Measurements from ENCODE around the gene PLEKHF1. TPM values are rescaled to one million over a fixed set of nuclear protein-coding genes. Genes with fewer than 3 reads are reported as not detected.

Gene PLEKHF1
- total and polyA plus RNA-seq, 2 donors (not counting 1 experiment from before 2014, with no cell fraction given) = 5.5 to 9.8 TPM

DNA sequence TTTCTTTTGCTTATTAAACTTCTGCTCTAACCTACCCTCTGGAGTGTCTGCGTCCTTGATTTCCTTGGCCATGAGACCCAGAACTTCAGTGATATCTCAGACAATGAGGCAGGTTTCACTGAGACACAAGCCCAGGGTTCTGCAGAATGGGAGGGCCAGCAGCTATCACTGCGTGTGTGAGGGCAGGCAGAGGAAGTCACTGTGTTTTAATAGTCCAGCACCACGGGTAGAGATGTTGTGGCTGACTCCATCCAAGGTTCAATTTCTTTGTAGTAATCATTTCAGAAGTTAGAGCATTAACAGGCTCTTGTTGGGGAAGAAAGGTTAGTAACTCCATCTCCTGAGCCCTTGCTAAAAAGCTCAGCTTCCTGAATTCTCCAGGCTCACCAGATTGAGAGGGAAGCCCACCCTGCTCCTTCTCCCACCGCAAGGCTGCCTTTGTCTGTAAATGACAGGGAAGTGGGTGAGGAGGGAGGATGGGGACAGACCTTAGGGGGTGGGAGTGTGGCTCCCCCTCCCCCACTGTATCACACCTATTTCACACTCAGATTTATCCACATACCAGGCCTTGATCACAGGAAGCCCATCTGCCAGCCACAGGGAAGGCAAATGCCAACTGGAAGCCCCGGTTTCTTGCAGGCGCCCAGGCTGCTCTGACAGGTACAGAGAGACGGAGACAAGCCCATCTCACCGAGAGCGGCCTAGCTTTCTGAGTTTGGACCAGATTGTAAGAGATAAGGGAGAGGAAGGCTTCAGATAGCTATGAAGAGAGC, 47.7 kb downstream of the PLEKHF1 start:
- H3K27me3 Mint-ChIP-seq = no peaks in the 10 kb centered on the region
- H3K4me1 Mint-ChIP-seq = peaks cover 60% of the 10 kb centered on the region
- no peak for TF ChIP-seq EZH2 (IDR thresholded peaks at IDR 0.05; ENCODE audit: borderline replicate concordance, insufficient read depth, low read depth, low read length, poor library complexity, severe bottlenecking)
- TF ChIP-seq, protein P1, sequence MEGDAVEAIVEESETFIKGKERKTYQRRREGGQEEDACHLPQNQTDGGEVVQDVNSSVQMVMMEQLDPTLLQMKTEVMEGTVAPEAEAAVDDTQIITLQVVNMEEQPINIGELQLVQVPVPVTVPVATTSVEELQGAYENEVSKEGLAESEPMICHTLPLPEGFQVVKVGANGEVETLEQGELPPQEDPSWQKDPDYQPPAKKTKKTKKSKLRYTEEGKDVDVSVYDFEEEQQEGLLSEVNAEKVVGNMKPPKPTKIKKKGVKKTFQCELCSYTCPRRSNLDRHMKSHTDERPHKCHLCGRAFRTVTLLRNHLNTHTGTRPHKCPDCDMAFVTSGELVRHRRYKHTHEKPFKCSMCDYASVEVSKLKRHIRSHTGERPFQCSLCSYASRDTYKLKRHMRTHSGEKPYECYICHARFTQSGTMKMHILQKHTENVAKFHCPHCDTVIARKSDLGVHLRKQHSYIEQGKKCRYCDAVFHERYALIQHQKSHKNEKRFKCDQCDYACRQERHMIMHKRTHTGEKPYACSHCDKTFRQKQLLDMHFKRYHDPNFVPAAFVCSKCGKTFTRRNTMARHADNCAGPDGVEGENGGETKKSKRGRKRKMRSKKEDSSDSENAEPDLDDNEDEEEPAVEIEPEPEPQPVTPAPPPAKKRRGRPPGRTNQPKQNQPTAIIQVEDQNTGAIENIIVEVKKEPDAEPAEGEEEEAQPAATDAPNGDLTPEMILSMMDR (IDR thresholded peaks at IDR 0.05) = no peak
- Histone ChIP-seq H3K36me3 (replicated peaks in 1 of 2; ENCODE audit: control extremely low read depth in 1 of 2, control insufficient read depth in 1 of 2, extremely low read depth in 1 of 2, insufficient read depth in 2 of 2, low read length in 1 of 2) (peaks cover 0 to 9% of the 10 kb centered on the region in 2 experiments), H2AFZ (ENCODE audit: insufficient read depth, low read depth, low read length, poor library complexity, severe bottlenecking) (no peak overlapping the region), H4K20me1 (ENCODE audit: control insufficient read depth, insufficient read depth, low read length, poor library complexity, severe bottlenecking) (peaks cover 8% of the 10 kb centered on the region), H3K27ac (ENCODE audit: low read length in 2 of 2) (peak overlapping the region in 1 of 2 donors; percentile 52), H3K27me3 (replicated peaks in 1 of 4; ENCODE audit: control extremely low read depth in 1 of 4, control insufficient read depth in 3 of 4, insufficient read depth in 4 of 4, low read length in 3 of 4) (no peaks in the 10 kb centered on the region), H3K4me1 (ENCODE audit: control insufficient read depth in 2 of 2, insufficient read depth in 2 of 2, low read length in 2 of 2) (peaks cover 35 to 54% of the 10 kb centered on the region in 2 donors), H3K9me3 (ENCODE audit: control extremely low read depth in 1 of 3, control insufficient read depth in 2 of 3, insufficient read depth in 1 of 3, low read length in 2 of 3) (no peaks in the 10 kb centered on the region), H3K4me3 (ENCODE audit: control extremely low read depth in 1 of 5, extremely low read depth in 1 of 5, insufficient read depth in 1 of 5, low read depth in 2 of 5, low read length in 4 of 5) (no peak overlapping the region), H3K9ac (ENCODE audit: low read length) (no peak overlapping the region), H3K79me2 (ENCODE audit: control insufficient read depth, insufficient read depth, low read length) (peaks cover 73% of the 10 kb centered on the region), H3K4me2 (replicated peaks; ENCODE audit: low read depth, low read length, poor library complexity, severe bottlenecking) (no peak overlapping the region)
- no peaks in the 10 kb centered on the region for H3K9me3 Mint-ChIP-seq (ENCODE audit: insufficient read depth)
- H3K27ac Mint-ChIP-seq = peak overlapping the region; percentile 42
- ChIA-PET CTCF (interaction anchor here (0.9 to 11.1 kb wide), 5 partner anchors 17 to 105 kb away, joined by 3 to 273 read pairs (median 9); partner anchors contain the start of genes PLEKHF1 and POP4), POLR2A (interaction anchor here (0.7 kb wide), 1 partner anchor 131 kb away, joined by 3 read pairs; no protein-coding TSS in a partner anchor)
- intact Hi-C loops (cut with micrococcal nuclease) = no loop called here
- H3K4me3 Mint-ChIP-seq = peak overlapping the region; percentile 71
- DNase-seq (no peak), ATAC-seq (ENCODE audit: low read depth) (no peak)
- 72% methylated on average over 6 of the region's 9 CpGs for WGBS (ENCODE audit: insufficient coverage)
